GM12878 (cell line): ENCODE results near the gene VSTM5. TPM values are rescaled to one million over a fixed set of nuclear protein-coding genes. Genes with fewer than 3 reads are reported as not detected.

ENCODE experiments used
- ATAC-seq: fragments of 200-7000 bp; cut with Tn5 transposase; 3 replicates; pipeline ENCODE4 v1.9.1; 2020; ENCODE audit warnings: mild to moderate bottlenecking, moderate library complexity
- BruUV-seq: library from RNA; stranded (reverse); fragments of 400-500 nt; replicated peaks from 2 replicates; lab custom pipeline; 2021; lab: Mats Ljungman, UMichigan
- CTCF ChIA-PET: fragments of 300-600 bp; sonication (Branson Sonifier 250); formaldehyde crosslinking; extraction: SDS; loops from one replicate; lab custom pipeline; 2021; ENCODE audit warnings: inconsistent platforms; lab: Yijun Ruan, JAX
- POLR2A ChIA-PET: fragments of 350-600 bp; formaldehyde crosslinking; extraction: SDS; loops from one replicate; lab custom pipeline; 2021; ENCODE audit warnings: inconsistent platforms; lab: Charles Lee
- RAD21 ChIA-PET: fragments of 300-600 bp; sonication (Branson Sonifier 250); formaldehyde crosslinking; loops from one replicate; lab custom pipeline; 2023; ENCODE audit warnings: antibody characterized with exemption; ENCODE audit not compliant: unreplicated experiment; lab: Charles Lee
- SMC1A ChIA-PET: fragments of 300-600 bp; sonication (Branson Sonifier 250); formaldehyde crosslinking; loops from one replicate; lab custom pipeline; 2023; ENCODE audit not compliant: unreplicated experiment, uncharacterized antibody; lab: Charles Lee
- DNase-seq: peaks from one replicate; pipeline ENCODE4 v3.0.0-alpha.2; 2011; ENCODE audit warnings: low read depth, low spot score
- FAIRE-seq: peaks from 3 replicates; lab custom pipeline; 2011; peaks lifted over from hg19 to GRCh38; lab: Jason Lieb, UNC
- H2AFZ ChIP-seq: 2 replicates; pipeline ENCODE4 v1.6.0; 2011; ENCODE audit warnings: low read depth, low read length, control low read depth; ENCODE audit not compliant: control insufficient read depth
- H3K27ac ChIP-seq: 2 replicates; pipeline ENCODE4 v1.5.1; 2011; ENCODE audit warnings: control low read depth; ENCODE audit not compliant: control insufficient read depth, insufficient read depth
- H3K27me3 ChIP-seq, 2 experiments: replicated peaks in 1 of 2; 2 replicates each; pipeline versions ENCODE4 v1.6.0 to v1.6.1; 2011; ENCODE audit warnings: low read length in 1 of 2; ENCODE audit not compliant: control insufficient read depth in 2 of 2, insufficient read depth in 2 of 2
- H3K36me3 ChIP-seq, 2 experiments: 2 replicates each; pipeline ENCODE4 v1.5.1; 2011; ENCODE audit warnings: low read length in 1 of 2; ENCODE audit not compliant: control insufficient read depth in 2 of 2, insufficient read depth in 2 of 2
- H3K4me1 ChIP-seq: 2 replicates; pipeline ENCODE4 v1.6.1; 2011; ENCODE audit warnings: mild to moderate bottlenecking, low read length, moderate library complexity, mixed read lengths; ENCODE audit not compliant: control insufficient read depth, insufficient read depth
- H3K4me2 ChIP-seq: 2 replicates; pipeline ENCODE4 v1.6.0; 2011; ENCODE audit warnings: control low read depth; ENCODE audit not compliant: control insufficient read depth, insufficient read depth
- H3K4me3 ChIP-seq: fragments of 200-600 bp; sonication (generic); 2 replicates; pipeline ENCODE4 v1.5.1; 2016
- H3K79me2 ChIP-seq: 2 replicates; pipeline ENCODE4 v1.6.0; 2011; ENCODE audit warnings: low read length; ENCODE audit not compliant: control insufficient read depth, insufficient read depth
- H3K9ac ChIP-seq: 2 replicates; pipeline ENCODE4 v1.8.0; 2011; ENCODE audit warnings: low read length, control low read depth, mixed read lengths; ENCODE audit not compliant: control insufficient read depth, insufficient read depth
- H3K9me3 ChIP-seq: replicated peaks from 3 replicates; pipeline ENCODE4 v1.5.1; 2011; ENCODE audit warnings: mild to moderate bottlenecking, low read length; ENCODE audit not compliant: control insufficient read depth, insufficient read depth
- H4K20me1 ChIP-seq: 2 replicates; pipeline ENCODE4 v1.6.0; 2011; ENCODE audit not compliant: control insufficient read depth, insufficient read depth
- ATF2 ChIP-seq: IDR thresholded peaks from 2 replicates; pipeline ENCODE4 v1.6.1; 2012; ENCODE audit warnings: low read length, inconsistent platforms
- CHD2 ChIP-seq: IDR thresholded peaks from 2 replicates; pipeline ENCODE4 v1.6.1; 2011; ENCODE audit warnings: low read depth, low read length, improper control_type of control experiment, borderline replicate concordance
- EED ChIP-seq: sonication (generic); IDR thresholded peaks from 2 replicates; pipeline ENCODE4 v1.6.1; 2016; ENCODE audit warnings: antibody characterized with exemption, low read depth
- NFYB ChIP-seq: IDR thresholded peaks from 2 replicates; pipeline ENCODE4 v1.6.1; 2011; ENCODE audit warnings: low read depth, mild to moderate bottlenecking, low read length, improper control_type of control experiment, moderate library complexity; ENCODE audit not compliant: insufficient read depth
- NR2C2 ChIP-seq: IDR thresholded peaks from 2 replicates; pipeline ENCODE4 v1.6.1; 2011; ENCODE audit warnings: borderline replicate concordance, low read depth; ENCODE audit not compliant: control insufficient read depth, insufficient read length
- RELB ChIP-seq: fragments of 450-650 bp; IDR thresholded peaks from 2 replicates; pipeline ENCODE4 v1.6.1; 2017; ENCODE audit warnings: low read depth, mild to moderate bottlenecking, moderate library complexity
- SIN3A ChIP-seq: IDR thresholded peaks from 2 replicates; pipeline ENCODE4 v1.6.1; 2012; ENCODE audit warnings: low read depth, low read length, improper control_type of control experiment
- SIX5 ChIP-seq: IDR thresholded peaks from 2 replicates; pipeline ENCODE4 v1.6.1; 2011; ENCODE audit warnings: mild to moderate bottlenecking, low read depth, low read length, moderate library complexity; ENCODE audit not compliant: severe bottlenecking
- SMAD5 ChIP-seq: IDR thresholded peaks from 2 replicates; pipeline ENCODE4 v1.6.1; 2016; ENCODE audit warnings: antibody characterized with exemption, low read depth
- SP1 ChIP-seq: IDR thresholded peaks from one replicate; pipeline ENCODE4 v1.6.1; 2011; ENCODE audit warnings: low read depth, low read length
- SRF ChIP-seq, 2 experiments: IDR thresholded peaks; 2 replicates each; pipeline ENCODE4 v1.6.1; 2011; ENCODE audit warnings: low read depth in 2 of 2, low read length in 2 of 2, mild to moderate bottlenecking in 1 of 2, moderate library complexity in 1 of 2
- ZBTB33 ChIP-seq: fragments of 450-650 bp; IDR thresholded peaks from 2 replicates; pipeline ENCODE4 v1.6.1; 2017; ENCODE audit warnings: mild to moderate bottlenecking
- ZNF24 ChIP-seq: fragments of 450-650 bp; IDR thresholded peaks from 2 replicates; pipeline ENCODE4 v1.6.1; 2017; ENCODE audit warnings: antibody characterized with exemption, mild to moderate bottlenecking
- ZZZ3 ChIP-seq: IDR thresholded peaks from 2 replicates; pipeline ENCODE4 v1.6.1; 2011; ENCODE audit warnings: low read depth; ENCODE audit not compliant: control insufficient read depth, insufficient read length
- in situ Hi-C: fragments of 300-500 bp; cut with MboI; formaldehyde crosslinking; loops from 9 replicates; pipeline ENCODE4 v1.14.3; 2018; ENCODE audit warnings: mixed read lengths
- intact Hi-C: fragments of 100-400 bp; cut with micrococcal nuclease; formaldehyde crosslinking; loops from one replicate; pipeline ENCODE4 v1.14.2; 2022; ENCODE audit not compliant: unreplicated experiment
- polyA plus RNA-seq, 11 experiments: library from polyadenylated mRNA; depleted of rRNA in 4 of 11; unstranded in 6 of 11; stranded (reverse) in 5 of 11; fragments of >200 nt; fragmentation: Nextera tagmentation in 4 of 11; fragmentation: Illumina TruSeq in 1 of 11; extraction: Ambion mirVana in 4 of 11; extraction: Trizol in 1 of 11; gene quantifications; 1 replicate in 1 of 11; 2 replicates in 10 of 11; pipeline versions ENCODE4 v1.2.1 to v1.2.3, GENCODE V29; 2011 to 2016; ENCODE audit warnings: inconsistent platforms in 2 of 11, missing spikeins in 2 of 11, low read depth in 1 of 11
- total RNA-seq, 4 experiments: library from RNA; depleted of rRNA in 3 of 4; stranded (reverse); fragments of >200 nt in 3 of 4; fragmentation: Illumina TruSeq in 1 of 4; extraction: Trizol in 1 of 4; gene quantifications; 2 replicates each; pipeline versions ENCODE4 v1.2.1 to v1.2.3, GENCODE V29; 2013 to 2021
- TF ChIP-seq, protein P1 (sequence below): fragments of 450-650 bp; conservative IDR thresholded peaks from 2 replicates; pipeline ENCODE4 v1.6.1; 2017; ENCODE audit warnings: mild to moderate bottlenecking, moderate library complexity
- TF ChIP-seq, protein P2 (sequence below): fragments of 450-650 bp; IDR thresholded peaks from 2 replicates; pipeline ENCODE4 v1.6.1; 2016; ENCODE audit warnings: mild to moderate bottlenecking

Gene VSTM5
- total and polyA plus RNA-seq, 10 of the 15 experiments (the other 5 are each of a cell fraction or from before 2014, with no cell fraction given) = not detected

DNA sequence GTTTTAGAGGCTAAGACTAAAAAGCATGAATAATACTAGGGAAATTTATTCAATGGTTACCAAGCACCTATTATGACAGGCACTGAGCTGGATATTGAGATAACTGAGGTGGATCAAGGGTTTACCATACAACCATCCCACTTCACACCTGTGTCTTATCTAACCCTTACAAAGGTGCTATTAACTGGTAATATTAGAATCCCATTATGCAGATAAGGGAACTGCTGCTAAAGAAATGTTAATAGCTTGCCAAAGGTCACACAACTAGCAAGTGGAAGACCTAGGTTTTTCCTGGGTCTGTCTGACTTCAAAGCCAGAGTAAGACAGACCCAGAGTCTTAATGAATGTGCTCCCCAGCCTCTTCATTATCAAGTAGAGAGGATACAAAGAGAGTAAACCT is 21.1 kb upstream of the VSTM5 start:
- no TSS peak for BruUV-seq
- H3K27ac ChIP-seq = no peak overlapping the region
- no peak for DNase-seq
- no peaks in the 10 kb centered on the region for H3K36me3 ChIP-seq
- H3K9ac ChIP-seq = no peak overlapping the region
- RAD21 ChIA-PET = no interaction called here
- no peak overlapping the region for H3K4me2 ChIP-seq
- CTCF ChIA-PET = interaction anchor here (1.1 kb wide), 1 partner anchor 19 kb away, joined by 3 read pairs; no protein-coding TSS in a partner anchor
- no peak overlapping the region for H2AFZ ChIP-seq
- H4K20me1 ChIP-seq = no peaks in the 10 kb centered on the region
- no peaks in the 10 kb centered on the region for H3K27me3 ChIP-seq
- no peaks in the 10 kb centered on the region for H3K79me2 ChIP-seq
- POLR2A ChIA-PET = no interaction called here
- FAIRE-seq = no peak
- no peaks in the 10 kb centered on the region for H3K9me3 ChIP-seq
- no peaks in the 10 kb centered on the region; the same call in 1 of the 2 replicates for H3K4me1 ChIP-seq
- in situ Hi-C loops = no loop called here
- intact Hi-C loops = no loop called here
- SMC1A ChIA-PET = no interaction called here
- no peak overlapping the region for H3K4me3 ChIP-seq
- no peak for ATAC-seq
- TF ChIP-seq, protein P1, sequence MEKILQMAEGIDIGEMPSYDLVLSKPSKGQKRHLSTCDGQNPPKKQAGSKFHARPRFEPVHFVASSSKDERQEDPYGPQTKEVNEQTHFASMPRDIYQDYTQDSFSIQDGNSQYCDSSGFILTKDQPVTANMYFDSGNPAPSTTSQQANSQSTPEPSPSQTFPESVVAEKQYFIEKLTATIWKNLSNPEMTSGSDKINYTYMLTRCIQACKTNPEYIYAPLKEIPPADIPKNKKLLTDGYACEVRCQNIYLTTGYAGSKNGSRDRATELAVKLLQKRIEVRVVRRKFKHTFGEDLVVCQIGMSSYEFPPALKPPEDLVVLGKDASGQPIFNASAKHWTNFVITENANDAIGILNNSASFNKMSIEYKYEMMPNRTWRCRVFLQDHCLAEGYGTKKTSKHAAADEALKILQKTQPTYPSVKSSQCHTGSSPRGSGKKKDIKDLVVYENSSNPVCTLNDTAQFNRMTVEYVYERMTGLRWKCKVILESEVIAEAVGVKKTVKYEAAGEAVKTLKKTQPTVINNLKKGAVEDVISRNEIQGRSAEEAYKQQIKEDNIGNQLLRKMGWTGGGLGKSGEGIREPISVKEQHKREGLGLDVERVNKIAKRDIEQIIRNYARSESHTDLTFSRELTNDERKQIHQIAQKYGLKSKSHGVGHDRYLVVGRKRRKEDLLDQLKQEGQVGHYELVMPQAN = no peak
- TF ChIP-seq CHD2 (no peak), RELB (no peak), SMAD5 (no peak), SIN3A (no peak), EED (no peak), ZBTB33 (no peak), ZZZ3 (no peak), NFYB (no peak), ATF2 (no peak), NR2C2 (no peak), ZNF24 (no peak), SIX5 (no peak), SRF (IDR thresholded peaks at IDR 0.05; ENCODE audit: low read depth in 2 of 2, low read length in 2 of 2) (no peak), SP1 (no peak)
- TF ChIP-seq, protein P2, sequence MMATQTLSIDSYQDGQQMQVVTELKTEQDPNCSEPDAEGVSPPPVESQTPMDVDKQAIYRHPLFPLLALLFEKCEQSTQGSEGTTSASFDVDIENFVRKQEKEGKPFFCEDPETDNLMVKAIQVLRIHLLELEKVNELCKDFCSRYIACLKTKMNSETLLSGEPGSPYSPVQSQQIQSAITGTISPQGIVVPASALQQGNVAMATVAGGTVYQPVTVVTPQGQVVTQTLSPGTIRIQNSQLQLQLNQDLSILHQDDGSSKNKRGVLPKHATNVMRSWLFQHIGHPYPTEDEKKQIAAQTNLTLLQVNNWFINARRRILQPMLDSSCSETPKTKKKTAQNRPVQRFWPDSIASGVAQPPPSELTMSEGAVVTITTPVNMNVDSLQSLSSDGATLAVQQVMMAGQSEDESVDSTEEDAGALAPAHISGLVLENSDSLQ = no peak
